Mesenteric fat pad (tissue), 1 donor: ENCODE results near the gene ZBTB46. TPM values are rescaled to one million over a fixed set of nuclear protein-coding genes. Genes with fewer than 3 reads are reported as not detected.
"Not testable (repeated sequence)": the region's sequence is repeated elsewhere in the genome, so short reads cannot be mapped to it uniquely, and the experiment has no call there.

Experiments used
- DNase-seq: peaks from one replicate; pipeline ENCODE4 v3.0.0-alpha.2; 2020; ENCODE audit warnings: low spot score
- total RNA-seq: library from RNA; stranded (reverse); fragmentation: NEBNext Ultra II Directional; extraction: Animal tissue kit (Norgen Biotek cat#: 25700); gene quantifications from one replicate; pipeline ENCODE4 v1.2.1, GENCODE V29; 2021
- donor health status: DM: yes; HTN: yes; CAD: no.

ZBTB46 gene
- total RNA-seq, 1 donor from 2014 or later: 34.7 TPM

- no peak for DNase-seq
Observed at GRCh38 chr20:63819224-63819921, 11.7 kb downstream of the ZBTB46 start.

GRCh38 chr20:63815615-63816253 is 15.3 kb downstream of the ZBTB46 start:
- DNase-seq: no peak

GRCh38 chr20:63814891-63815614 is 16.0 kb downstream of the ZBTB46 start:
- DNase-seq: no peak

GRCh38 chr20:63811491-63811875 is 19.6 kb downstream of the ZBTB46 start:
- no peak for DNase-seq

GRCh38 chr20:63810730-63811490 is 20.2 kb downstream of the ZBTB46 start:
- no peak for DNase-seq

- no peak for DNase-seq
Observed at GRCh38 chr20:63809856-63810255, 21.2 kb downstream of the ZBTB46 start.

- DNase-seq: no peak
Observed at GRCh38 chr20:63808964-63809674, 21.9 kb downstream of the ZBTB46 start.

GRCh38 chr20:63808145-63808724 is 22.8 kb downstream of the ZBTB46 start:
- no peak for DNase-seq

GRCh38 chr20:63807654-63808053 is 23.4 kb downstream of the ZBTB46 start:
- no peak for DNase-seq

GRCh38 chr20:63804308-63804636 is 26.8 kb downstream of the ZBTB46 start:
- DNase-seq: no peak

GRCh38 chr20:63802469-63803240 is 28.4 kb downstream of the ZBTB46 start:
- DNase-seq: no peak

GRCh38 chr20:63801174-63801573 is 29.9 kb downstream of the ZBTB46 start:
- DNase-seq: not testable (repeated sequence)

- DNase-seq: not testable (repeated sequence)
Observed at GRCh38 chr20:63800411-63800810, 30.7 kb downstream of the ZBTB46 start.

GRCh38 chr20:63799127-63799526 is 31.9 kb downstream of the ZBTB46 start:
- DNase-seq: not testable (repeated sequence)

- DNase-seq: not testable (repeated sequence)
Observed at GRCh38 chr20:63797175-63797574, 33.9 kb downstream of the ZBTB46 start.

GRCh38 chr20:63795178-63795830 is 35.8 kb downstream of the ZBTB46 start:
- no peak for DNase-seq

- no peak for DNase-seq
Observed at GRCh38 chr20:63794614-63795013, 36.5 kb downstream of the ZBTB46 start.

- DNase-seq: no peak
Observed at GRCh38 chr20:63792866-63793265, 38.2 kb downstream of the ZBTB46 start.

GRCh38 chr20:63791497-63792156 is 39.4 kb downstream of the ZBTB46 start:
- no peak for DNase-seq
